Liver (tissue), 3 donors: ENCODE data around the gene EML2.

Experiments
- EGR1 ChIP-seq, 2 donors: IDR thresholded peaks; 2 replicates each; pipeline ENCODE4 v1.6.1; 2016 to 2018; ENCODE audit warnings: antibody characterized with exemption in 2 of 2, low read depth in 2 of 2
- GABPA ChIP-seq, 2 donors: IDR thresholded peaks in 1 of 2; conservative IDR thresholded peaks in 1 of 2; 2 replicates each; pipeline ENCODE4 v1.6.1; 2016; ENCODE audit warnings: antibody characterized with exemption in 2 of 2, mild to moderate bottlenecking in 1 of 2, moderate library complexity in 1 of 2
- NR2F2 ChIP-seq: IDR thresholded peaks from 2 replicates; pipeline ENCODE4 v1.6.1; 2016; ENCODE audit warnings: antibody characterized with exemption
- RAD21 ChIP-seq, 2 donors: IDR thresholded peaks; 2 replicates each; pipeline ENCODE4 v1.6.1; 2016; ENCODE audit warnings: antibody characterized with exemption in 2 of 2, mild to moderate bottlenecking in 2 of 2
- SP1 ChIP-seq: IDR thresholded peaks from 2 replicates; pipeline ENCODE4 v1.6.1; 2018; ENCODE audit warnings: antibody characterized with exemption, mild to moderate bottlenecking
- TAF1 ChIP-seq: conservative IDR thresholded peaks from 2 replicates; pipeline ENCODE4 v1.6.1; 2016; ENCODE audit warnings: antibody characterized with exemption, mild to moderate bottlenecking
- YY1 ChIP-seq: IDR thresholded peaks from 2 replicates; pipeline ENCODE4 v1.6.1; 2016; ENCODE audit warnings: antibody characterized with exemption, mild to moderate bottlenecking
- TF ChIP-seq, protein P1 (sequence below): fragments of 150-350 bp; IDR thresholded peaks from 2 replicates; pipeline ENCODE4 v1.5.1; 2017; ENCODE audit warnings: improper control_type of control experiment, low read depth, low read length; ENCODE audit not compliant: missing input control
- TF ChIP-seq, protein P2 (sequence below): IDR thresholded peaks from 2 replicates; pipeline ENCODE4 v1.6.1; 2016; ENCODE audit warnings: antibody characterized with exemption, mild to moderate bottlenecking
- TF ChIP-seq, protein P3 (sequence below): IDR thresholded peaks from 2 replicates; pipeline ENCODE4 v1.6.1; 2016; ENCODE audit warnings: antibody characterized with exemption
- TF ChIP-seq, protein P4 (sequence below): IDR thresholded peaks from 2 replicates; pipeline ENCODE4 v1.6.1; 2016; ENCODE audit warnings: antibody characterized with exemption
- donor health status: healthy.
- donor health status: healthy.

DNA sequence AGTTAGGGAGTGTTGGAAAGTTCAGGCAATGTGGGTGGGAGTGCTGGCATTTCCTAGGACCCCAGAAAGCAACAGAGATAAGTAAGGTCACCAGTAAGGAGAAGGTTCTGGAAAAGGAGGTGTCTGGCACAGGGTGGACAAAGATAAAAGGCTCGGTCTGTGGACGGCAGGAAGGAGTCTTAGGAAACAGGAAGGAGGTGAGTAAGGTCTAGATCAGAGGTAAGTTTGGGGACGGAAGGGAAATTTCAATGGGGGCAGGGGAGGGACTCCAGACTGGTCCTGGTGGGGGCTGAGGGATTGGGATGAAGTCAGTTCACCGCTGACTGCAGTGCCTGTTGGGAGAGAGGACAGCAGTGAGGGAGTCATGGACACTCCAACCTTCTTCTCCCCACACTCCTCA, 46.8 kb downstream of the EML2 start:
- TF ChIP-seq, protein P1, sequence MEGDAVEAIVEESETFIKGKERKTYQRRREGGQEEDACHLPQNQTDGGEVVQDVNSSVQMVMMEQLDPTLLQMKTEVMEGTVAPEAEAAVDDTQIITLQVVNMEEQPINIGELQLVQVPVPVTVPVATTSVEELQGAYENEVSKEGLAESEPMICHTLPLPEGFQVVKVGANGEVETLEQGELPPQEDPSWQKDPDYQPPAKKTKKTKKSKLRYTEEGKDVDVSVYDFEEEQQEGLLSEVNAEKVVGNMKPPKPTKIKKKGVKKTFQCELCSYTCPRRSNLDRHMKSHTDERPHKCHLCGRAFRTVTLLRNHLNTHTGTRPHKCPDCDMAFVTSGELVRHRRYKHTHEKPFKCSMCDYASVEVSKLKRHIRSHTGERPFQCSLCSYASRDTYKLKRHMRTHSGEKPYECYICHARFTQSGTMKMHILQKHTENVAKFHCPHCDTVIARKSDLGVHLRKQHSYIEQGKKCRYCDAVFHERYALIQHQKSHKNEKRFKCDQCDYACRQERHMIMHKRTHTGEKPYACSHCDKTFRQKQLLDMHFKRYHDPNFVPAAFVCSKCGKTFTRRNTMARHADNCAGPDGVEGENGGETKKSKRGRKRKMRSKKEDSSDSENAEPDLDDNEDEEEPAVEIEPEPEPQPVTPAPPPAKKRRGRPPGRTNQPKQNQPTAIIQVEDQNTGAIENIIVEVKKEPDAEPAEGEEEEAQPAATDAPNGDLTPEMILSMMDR: no peak
- no peak for TF ChIP-seq YY1
- TF ChIP-seq, protein P2, sequence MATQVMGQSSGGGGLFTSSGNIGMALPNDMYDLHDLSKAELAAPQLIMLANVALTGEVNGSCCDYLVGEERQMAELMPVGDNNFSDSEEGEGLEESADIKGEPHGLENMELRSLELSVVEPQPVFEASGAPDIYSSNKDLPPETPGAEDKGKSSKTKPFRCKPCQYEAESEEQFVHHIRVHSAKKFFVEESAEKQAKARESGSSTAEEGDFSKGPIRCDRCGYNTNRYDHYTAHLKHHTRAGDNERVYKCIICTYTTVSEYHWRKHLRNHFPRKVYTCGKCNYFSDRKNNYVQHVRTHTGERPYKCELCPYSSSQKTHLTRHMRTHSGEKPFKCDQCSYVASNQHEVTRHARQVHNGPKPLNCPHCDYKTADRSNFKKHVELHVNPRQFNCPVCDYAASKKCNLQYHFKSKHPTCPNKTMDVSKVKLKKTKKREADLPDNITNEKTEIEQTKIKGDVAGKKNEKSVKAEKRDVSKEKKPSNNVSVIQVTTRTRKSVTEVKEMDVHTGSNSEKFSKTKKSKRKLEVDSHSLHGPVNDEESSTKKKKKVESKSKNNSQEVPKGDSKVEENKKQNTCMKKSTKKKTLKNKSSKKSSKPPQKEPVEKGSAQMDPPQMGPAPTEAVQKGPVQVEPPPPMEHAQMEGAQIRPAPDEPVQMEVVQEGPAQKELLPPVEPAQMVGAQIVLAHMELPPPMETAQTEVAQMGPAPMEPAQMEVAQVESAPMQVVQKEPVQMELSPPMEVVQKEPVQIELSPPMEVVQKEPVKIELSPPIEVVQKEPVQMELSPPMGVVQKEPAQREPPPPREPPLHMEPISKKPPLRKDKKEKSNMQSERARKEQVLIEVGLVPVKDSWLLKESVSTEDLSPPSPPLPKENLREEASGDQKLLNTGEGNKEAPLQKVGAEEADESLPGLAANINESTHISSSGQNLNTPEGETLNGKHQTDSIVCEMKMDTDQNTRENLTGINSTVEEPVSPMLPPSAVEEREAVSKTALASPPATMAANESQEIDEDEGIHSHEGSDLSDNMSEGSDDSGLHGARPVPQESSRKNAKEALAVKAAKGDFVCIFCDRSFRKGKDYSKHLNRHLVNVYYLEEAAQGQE: no peak
- no peak for TF ChIP-seq RAD21 (IDR thresholded peaks at IDR 0.05)
- TF ChIP-seq GABPA (IDR thresholded peaks at IDR 0.05 in 1 of 2, conservative IDR thresholded peaks at IDR 0.05 in 1 of 2): no peak
- no peak for TF ChIP-seq NR2F2
- TF ChIP-seq, protein P3, sequence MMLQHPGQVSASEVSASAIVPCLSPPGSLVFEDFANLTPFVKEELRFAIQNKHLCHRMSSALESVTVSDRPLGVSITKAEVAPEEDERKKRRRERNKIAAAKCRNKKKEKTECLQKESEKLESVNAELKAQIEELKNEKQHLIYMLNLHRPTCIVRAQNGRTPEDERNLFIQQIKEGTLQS: no peak
- TF ChIP-seq SP1: no peak
- TF ChIP-seq EGR1 (IDR thresholded peaks at IDR 0.05; ENCODE audit: low read depth in 2 of 2): no peak
- TF ChIP-seq, protein P4, sequence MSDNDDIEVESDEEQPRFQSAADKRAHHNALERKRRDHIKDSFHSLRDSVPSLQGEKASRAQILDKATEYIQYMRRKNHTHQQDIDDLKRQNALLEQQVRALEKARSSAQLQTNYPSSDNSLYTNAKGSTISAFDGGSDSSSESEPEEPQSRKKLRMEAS: no peak
- no peak for TF ChIP-seq TAF1
